MM.1S (cell line): ENCODE measurements around the gene NUCB1.

Experiments
- EZH2phosphoT487 ChIP-seq: fragments of 300-600 bp; sonication (generic); IDR thresholded peaks from 2 replicates; pipeline ENCODE4 v1.6.1; 2018; ENCODE audit warnings: antibody characterized with exemption, low read length
- TF ChIP-seq, protein P1 (sequence below): fragments of 300-600 bp; sonication (generic); IDR thresholded peaks from 2 replicates; pipeline ENCODE4 v1.5.1; 2016; ENCODE audit warnings: antibody characterized with exemption, low read length, mixed read lengths

DNA sequence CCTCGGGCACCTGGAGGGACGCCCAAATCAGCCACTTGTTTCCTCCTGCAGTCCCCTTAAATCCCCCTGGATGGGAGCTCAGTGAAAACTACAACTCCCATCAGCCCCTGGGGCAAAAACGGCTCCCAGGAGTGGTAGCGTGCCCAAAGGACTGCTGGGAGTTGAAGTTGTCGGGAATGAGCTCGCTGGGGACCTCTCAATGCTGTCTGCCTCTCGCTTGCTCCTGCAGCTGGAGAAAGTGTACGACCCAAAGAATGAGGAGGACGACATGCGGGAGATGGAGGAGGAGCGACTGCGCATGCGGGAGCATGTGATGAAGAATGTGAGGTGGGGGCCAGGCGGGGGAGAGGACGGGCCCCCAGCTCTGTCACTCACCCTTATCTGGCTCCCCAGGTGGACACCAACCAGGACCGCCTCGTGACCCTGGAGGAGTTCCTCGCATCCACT is 18.7 kb downstream of the NUCB1 start:
- TF ChIP-seq EZH2phosphoT487, result no peak
- TF ChIP-seq, protein P1, sequence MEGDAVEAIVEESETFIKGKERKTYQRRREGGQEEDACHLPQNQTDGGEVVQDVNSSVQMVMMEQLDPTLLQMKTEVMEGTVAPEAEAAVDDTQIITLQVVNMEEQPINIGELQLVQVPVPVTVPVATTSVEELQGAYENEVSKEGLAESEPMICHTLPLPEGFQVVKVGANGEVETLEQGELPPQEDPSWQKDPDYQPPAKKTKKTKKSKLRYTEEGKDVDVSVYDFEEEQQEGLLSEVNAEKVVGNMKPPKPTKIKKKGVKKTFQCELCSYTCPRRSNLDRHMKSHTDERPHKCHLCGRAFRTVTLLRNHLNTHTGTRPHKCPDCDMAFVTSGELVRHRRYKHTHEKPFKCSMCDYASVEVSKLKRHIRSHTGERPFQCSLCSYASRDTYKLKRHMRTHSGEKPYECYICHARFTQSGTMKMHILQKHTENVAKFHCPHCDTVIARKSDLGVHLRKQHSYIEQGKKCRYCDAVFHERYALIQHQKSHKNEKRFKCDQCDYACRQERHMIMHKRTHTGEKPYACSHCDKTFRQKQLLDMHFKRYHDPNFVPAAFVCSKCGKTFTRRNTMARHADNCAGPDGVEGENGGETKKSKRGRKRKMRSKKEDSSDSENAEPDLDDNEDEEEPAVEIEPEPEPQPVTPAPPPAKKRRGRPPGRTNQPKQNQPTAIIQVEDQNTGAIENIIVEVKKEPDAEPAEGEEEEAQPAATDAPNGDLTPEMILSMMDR, result no peak
